ENCODE measurements around the gene DNA2.

GRCh38 chr10:68366600-68366999 is 105.2 kb downstream of the DNA2 start:
- TF ChIP-seq ZBTB33 (CRISPR knock-in tag; IDR thresholded peaks at IDR 0.05) (no peak), MAX (IDR thresholded peaks at IDR 0.05) (no peak), GABPA (IDR thresholded peaks at IDR 0.05; ENCODE audit: low read depth, low read length) (no peak), GABPA (CRISPR knock-in tag; IDR thresholded peaks at IDR 0.05; ENCODE audit: low read depth) (no peak), ELF4 (CRISPR knock-in tag; IDR thresholded peaks at IDR 0.05; ENCODE audit: borderline replicate concordance) (no peak), ATF3 (CRISPR knock-in tag; IDR thresholded peaks at IDR 0.05) (no peak), SKI (IDR thresholded peaks at IDR 0.05; ENCODE audit: partially characterized antibody) (no peak), CTCF (CRISPR knock-in tag; IDR thresholded peaks at IDR 0.05) (no peak), HDAC2 (CRISPR knock-in tag; IDR thresholded peaks at IDR 0.05) (no peak), POLR2AphosphoS5 (IDR thresholded peaks at IDR 0.05; ENCODE audit: low read depth, low read length) (no peak), POLR2A (IDR thresholded peaks at IDR 0.05; ENCODE audit: insufficient read depth in 1 of 2, low read depth in 2 of 2, low read length in 2 of 2) (no peak), ATM (IDR thresholded peaks at IDR 0.05; ENCODE audit: borderline replicate concordance) (no peak)

All from HepG2 (cell line).